ENCODE results near the gene ACSL3.

DNA sequence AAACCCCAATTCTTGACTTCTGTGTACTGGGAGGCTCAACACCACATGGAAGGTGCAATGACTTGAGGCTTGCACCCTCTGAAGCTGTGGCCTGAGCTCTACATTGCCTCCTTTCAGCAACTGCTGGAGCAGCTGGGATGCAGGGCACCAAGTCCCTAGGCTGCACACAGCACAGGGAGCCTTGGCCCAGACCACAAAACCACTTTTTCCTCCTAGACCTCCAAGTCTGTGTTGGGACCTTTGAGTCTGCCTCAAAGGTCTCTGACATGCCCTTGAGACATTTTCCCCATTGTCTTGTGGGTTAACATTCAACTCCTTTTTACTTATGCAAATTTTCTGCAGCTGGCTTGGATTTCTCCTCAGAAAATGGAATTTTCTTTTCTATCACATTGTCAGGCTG is 128.6 kb downstream of the ACSL3 start:
- TF ChIP-seq, protein P1, sequence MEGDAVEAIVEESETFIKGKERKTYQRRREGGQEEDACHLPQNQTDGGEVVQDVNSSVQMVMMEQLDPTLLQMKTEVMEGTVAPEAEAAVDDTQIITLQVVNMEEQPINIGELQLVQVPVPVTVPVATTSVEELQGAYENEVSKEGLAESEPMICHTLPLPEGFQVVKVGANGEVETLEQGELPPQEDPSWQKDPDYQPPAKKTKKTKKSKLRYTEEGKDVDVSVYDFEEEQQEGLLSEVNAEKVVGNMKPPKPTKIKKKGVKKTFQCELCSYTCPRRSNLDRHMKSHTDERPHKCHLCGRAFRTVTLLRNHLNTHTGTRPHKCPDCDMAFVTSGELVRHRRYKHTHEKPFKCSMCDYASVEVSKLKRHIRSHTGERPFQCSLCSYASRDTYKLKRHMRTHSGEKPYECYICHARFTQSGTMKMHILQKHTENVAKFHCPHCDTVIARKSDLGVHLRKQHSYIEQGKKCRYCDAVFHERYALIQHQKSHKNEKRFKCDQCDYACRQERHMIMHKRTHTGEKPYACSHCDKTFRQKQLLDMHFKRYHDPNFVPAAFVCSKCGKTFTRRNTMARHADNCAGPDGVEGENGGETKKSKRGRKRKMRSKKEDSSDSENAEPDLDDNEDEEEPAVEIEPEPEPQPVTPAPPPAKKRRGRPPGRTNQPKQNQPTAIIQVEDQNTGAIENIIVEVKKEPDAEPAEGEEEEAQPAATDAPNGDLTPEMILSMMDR (IDR thresholded peaks at IDR 0.05): no peak
- TF ChIP-seq POLR2AphosphoS5 (IDR thresholded peaks at IDR 0.05): no peak

Data from prostate gland (tissue), 2 donors.